C4-2B (cell line): ENCODE measurements around the gene TAF12.
"Not testable (repeated sequence)": the region's sequence is repeated elsewhere in the genome, so short reads cannot be mapped to it uniquely, and the experiment has no call there.

Experiments
- H3K27ac ChIP-seq: fragments of 450-650 bp; 2 replicates; pipeline ENCODE4 v1.5.1; 2017
- ZFX ChIP-seq: fragments of 450-650 bp; IDR thresholded peaks from 2 replicates; pipeline ENCODE4 v1.6.1; 2017
- TF ChIP-seq, protein P1 (sequence below): fragments of 450-650 bp; conservative IDR thresholded peaks from 2 replicates; pipeline ENCODE4 v1.5.1; 2017; ENCODE audit warnings: mild to moderate bottlenecking

The TAF12 gene

DNA sequence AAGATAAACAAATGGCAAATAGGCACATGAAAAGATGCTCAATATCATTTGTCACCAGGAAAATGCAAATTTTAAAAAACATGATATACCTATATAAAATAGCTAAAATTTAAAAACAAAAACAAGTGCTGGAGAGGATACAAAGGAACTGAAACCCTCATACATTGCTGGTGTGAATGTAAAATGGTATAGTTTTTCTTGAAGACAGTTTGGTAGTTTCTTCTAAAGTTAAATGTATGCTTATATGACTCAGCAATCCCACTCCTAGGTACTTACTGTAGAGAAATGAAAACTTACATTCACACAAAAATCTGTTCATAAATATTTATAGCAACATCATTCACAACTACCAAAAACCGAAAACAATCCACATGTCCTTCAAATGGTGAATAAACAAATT, 11.2 kb downstream of the TAF12 start:
- no peak overlapping the region for H3K27ac ChIP-seq
- TF ChIP-seq ZFX, result no peak
- TF ChIP-seq, protein P1, sequence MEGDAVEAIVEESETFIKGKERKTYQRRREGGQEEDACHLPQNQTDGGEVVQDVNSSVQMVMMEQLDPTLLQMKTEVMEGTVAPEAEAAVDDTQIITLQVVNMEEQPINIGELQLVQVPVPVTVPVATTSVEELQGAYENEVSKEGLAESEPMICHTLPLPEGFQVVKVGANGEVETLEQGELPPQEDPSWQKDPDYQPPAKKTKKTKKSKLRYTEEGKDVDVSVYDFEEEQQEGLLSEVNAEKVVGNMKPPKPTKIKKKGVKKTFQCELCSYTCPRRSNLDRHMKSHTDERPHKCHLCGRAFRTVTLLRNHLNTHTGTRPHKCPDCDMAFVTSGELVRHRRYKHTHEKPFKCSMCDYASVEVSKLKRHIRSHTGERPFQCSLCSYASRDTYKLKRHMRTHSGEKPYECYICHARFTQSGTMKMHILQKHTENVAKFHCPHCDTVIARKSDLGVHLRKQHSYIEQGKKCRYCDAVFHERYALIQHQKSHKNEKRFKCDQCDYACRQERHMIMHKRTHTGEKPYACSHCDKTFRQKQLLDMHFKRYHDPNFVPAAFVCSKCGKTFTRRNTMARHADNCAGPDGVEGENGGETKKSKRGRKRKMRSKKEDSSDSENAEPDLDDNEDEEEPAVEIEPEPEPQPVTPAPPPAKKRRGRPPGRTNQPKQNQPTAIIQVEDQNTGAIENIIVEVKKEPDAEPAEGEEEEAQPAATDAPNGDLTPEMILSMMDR, result no peak

DNA sequence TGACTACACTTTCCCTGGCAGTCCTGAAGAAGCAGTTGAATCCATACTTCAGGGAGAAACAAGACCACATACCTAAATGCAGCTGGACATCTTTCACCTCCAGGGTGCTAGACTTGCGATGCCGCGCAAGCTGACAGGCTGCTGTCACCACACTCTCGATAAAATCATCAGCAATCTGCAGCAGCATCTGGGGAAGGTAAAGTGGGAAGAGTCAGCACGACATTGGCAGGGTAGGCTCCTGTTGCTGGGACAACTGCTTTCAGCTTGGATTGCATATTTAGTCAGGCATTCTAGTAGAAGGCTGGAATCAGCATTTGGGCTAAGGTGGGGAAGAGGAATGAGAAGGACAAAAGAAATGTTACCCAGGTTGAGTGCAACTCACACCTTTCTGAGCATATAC, 29.7 kb downstream of the TAF12 start:
- no peak overlapping the region for H3K27ac ChIP-seq

DNA sequence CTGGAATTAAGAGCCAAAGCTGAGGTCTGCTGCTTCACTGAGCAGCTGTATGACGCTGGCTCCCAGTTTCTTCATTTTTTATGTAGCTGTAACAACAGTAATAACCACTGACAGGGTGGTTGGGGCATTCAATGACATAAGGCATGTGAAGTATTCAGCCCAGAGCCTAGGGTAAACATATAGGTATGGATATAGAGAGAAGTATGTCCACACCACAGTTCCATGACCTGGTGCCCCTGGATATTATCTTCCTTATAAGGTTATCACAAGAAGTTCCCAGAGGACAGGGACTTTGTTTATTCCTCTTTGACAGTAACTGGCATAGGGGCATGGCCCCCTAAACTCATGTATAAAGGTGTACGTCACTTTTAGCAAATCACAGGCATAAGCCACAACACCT, 36.1 kb downstream of the TAF12 start:
- no peak overlapping the region for H3K27ac ChIP-seq
- TF ChIP-seq ZFX, result no peak
- TF ChIP-seq, protein P1, result no peak

More for the DNA sequence above, 29.7 kb downstream of the TAF12 start:
- TF ChIP-seq, protein P1, result no peak
- no peak for TF ChIP-seq ZFX

DNA sequence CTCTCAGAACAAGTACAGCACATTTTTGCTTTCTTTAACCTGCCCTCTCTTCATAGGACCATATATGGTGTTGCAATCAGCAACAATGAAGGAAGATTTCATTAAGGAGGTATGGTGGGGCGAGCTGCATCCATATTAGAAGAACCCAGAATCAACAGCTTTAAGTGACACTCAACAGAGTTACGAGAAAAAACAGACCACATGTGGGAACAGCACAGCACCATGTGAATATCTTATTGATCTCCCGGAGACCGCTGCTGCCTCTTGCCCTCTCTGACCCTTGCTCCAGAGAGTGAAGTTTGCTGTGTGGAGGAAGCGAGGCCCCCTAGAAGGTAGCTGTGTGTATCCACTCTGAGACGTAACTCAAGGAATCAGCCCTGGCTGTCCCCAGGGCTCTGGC, 37.9 kb downstream of the TAF12 start:
- TF ChIP-seq ZFX, result no peak
- TF ChIP-seq, protein P1, result no peak
- no peak overlapping the region for H3K27ac ChIP-seq

DNA sequence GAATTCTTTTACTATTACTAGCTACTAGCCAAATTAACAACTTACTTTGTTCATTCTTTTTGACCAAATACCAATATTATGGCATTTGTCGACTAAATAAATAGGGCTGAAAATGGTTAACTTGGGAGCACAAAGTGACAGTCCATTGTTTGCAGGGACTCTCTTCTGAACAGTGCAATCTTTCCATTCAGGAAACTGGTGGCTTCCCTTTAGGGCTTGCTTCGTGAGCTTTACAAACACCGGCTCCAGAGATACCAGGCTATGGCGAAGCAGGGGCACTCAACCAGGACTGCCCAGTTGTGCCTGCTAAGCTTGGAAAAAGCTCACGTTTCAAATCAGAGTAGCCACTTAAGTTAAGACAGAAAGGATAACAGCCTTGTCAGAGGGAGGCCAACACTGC, 38.5 kb downstream of the TAF12 start:
- TF ChIP-seq, protein P1, result no peak
- no peak for TF ChIP-seq ZFX

DNA sequence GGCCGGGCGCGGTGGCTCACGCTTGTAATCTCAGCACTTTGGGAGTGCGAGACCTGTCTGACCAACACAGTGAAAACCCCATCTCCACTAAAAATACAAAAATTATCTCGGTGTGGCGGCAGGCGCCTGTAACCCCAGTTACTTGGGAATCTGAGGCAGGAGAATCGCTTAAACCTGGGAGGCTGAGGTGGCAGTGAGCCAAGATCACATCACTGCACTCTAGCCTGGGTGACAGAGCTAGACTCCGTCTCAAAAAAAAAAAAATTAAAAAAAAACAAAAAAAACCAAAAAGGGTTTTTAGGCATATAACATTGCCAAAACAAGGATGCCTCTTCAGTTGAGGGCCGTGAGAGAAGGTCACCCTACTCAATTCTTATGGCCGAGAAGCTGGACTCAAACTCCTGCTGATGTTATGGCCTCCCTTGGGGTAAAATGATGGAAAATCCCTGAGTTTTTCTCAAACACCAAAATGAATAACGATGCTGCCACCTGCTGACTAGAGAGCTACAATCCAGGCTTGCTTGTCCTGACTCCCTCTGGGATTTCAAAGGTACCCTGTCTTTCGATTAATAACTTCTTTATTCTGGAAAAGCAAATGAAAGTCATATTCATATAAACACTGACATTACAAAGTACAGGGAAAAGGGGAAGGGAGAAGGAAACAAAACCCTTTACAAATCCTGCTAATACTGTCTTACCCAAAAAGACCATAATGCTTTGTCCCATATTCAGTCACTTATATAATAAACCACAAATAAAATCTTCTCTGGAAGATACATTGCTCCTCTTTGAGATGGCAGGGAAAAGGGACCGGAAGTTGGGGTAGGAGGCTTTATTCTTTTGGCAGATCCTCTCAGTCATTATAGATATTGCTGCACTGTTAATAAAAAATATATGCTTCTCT, 40.1 kb downstream of the TAF12 start:
- no peak for TF ChIP-seq ZFX
- no peak overlapping the region for H3K27ac ChIP-seq

More for the DNA sequence above, 38.5 kb downstream of the TAF12 start:
- no peak overlapping the region for H3K27ac ChIP-seq

DNA sequence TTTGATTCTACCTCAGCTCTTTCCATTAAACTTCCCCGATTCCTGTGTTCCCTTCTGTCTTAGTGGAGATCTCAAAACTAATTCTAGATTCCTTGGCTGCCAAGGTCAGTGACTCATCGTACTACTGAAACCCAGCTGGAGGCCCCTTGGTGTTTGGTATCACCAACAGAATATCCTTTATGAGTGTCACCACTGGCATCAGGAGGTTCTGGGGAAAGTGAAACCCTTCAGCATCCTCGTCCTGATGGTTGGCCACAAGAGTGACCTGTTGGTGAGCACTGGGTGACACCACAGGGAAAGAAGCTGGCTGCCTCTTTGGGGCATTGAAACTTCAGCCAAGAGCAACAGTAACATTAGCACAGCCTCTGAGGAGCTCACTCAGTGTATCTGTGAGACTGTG, 41.2 kb downstream of the TAF12 start:
- no peak overlapping the region for H3K27ac ChIP-seq

DNA sequence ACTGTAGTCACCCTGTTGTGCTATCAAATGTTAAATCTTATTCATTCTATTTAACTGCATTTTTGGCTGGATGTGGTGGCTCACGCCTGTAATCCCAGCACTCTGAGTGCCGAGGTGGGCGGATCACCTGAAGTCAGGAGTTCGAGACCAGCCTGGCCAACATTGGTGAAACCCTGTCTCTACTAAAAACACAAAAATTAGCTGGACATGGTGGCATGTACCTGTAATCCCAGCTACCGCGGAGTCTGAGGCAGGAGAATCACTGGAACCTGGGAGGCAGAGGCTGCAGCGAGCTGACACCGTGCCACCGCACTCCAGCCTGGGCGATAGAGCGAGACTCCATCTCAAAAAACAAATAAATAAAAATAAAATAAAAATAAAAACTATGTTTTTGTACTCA, 46.6 kb downstream of the TAF12 start:
- H3K27ac ChIP-seq, result not testable (repeated sequence)

More for the DNA sequence above, 41.2 kb downstream of the TAF12 start:
- TF ChIP-seq, protein P1, result no peak
- TF ChIP-seq ZFX, result no peak
